ENCODE measurements around the gene WBP1. TPM values are rescaled to one million over a fixed set of nuclear protein-coding genes. Genes with fewer than 3 reads are reported as not detected.

The WBP1 gene
- total RNA-seq, 2 donors from 2014 or later, result 28.2 to 40.5 TPM

Other genes starting within 250 kb of the WBP1 start
- 1 to 10 TPM; 3.9 to 5.3 TPM for gene SLC4A5, start 115.0 kb upstream of the WBP1 start, total RNA-seq
- 100 to 1,000 TPM; 165 to 167 TPM for gene DCTN1, start 78.1 kb upstream of the WBP1 start, total RNA-seq
- gene C2orf81, start 36.8 kb upstream of the WBP1 start, total RNA-seq, result 1 to 10 TPM; 2.3 to 2.7 TPM
- 1 to 10 TPM; 7.9 to 9.4 TPM for gene WDR54, start 36.7 kb upstream of the WBP1 start, total RNA-seq
- 10 to 100 TPM; 10.6 to 16.8 TPM for gene RTKN, start 16.5 kb upstream of the WBP1 start, total RNA-seq
- gene INO80B, start 3.4 kb upstream of the WBP1 start, total RNA-seq, result 10 to 100 TPM; 20.5 TPM
- gene MOGS, start 6.9 kb downstream of the WBP1 start, total RNA-seq, result 10 to 100 TPM; 25.1 to 30.2 TPM
- 10 to 100 TPM; 47.1 to 53.2 TPM for gene MRPL53, start 14.2 kb downstream of the WBP1 start, total RNA-seq
- gene CCDC142, start 24.6 kb downstream of the WBP1 start, total RNA-seq, result 10 to 100 TPM in 1 of 2 donors, 1 to 10 TPM in 1; 9.9 to 11.2 TPM
- 10 to 100 TPM; 13.2 to 15.0 TPM for gene TTC31, start 24.6 kb downstream of the WBP1 start, total RNA-seq
- gene LBX2, start 41.2 kb downstream of the WBP1 start, total RNA-seq, result 1 to 10 TPM in 1 of 2 donors, not detected in 1; 1.5 TPM
- 10 to 100 TPM; 21.6 to 23.6 TPM for gene PCGF1, start 49.3 kb downstream of the WBP1 start, total RNA-seq
- not detected for gene TLX2, start 56.0 kb downstream of the WBP1 start, total RNA-seq
- gene DQX1, start 67.8 kb downstream of the WBP1 start, total RNA-seq, result not detected
- 10 to 100 TPM; 64.4 to 67.0 TPM for gene AUP1, start 71.3 kb downstream of the WBP1 start, total RNA-seq
- gene HTRA2, start 71.5 kb downstream of the WBP1 start, total RNA-seq, result 10 to 100 TPM; 22.4 to 30.4 TPM
- 10 to 100 TPM in 1 of 2 donors, 1 to 10 TPM in 1; 6.1 to 11.8 TPM for gene LOXL3, start 95.5 kb downstream of the WBP1 start, total RNA-seq
- 10 to 100 TPM; 11.0 to 12.2 TPM for gene DOK1, start 96.3 kb downstream of the WBP1 start, total RNA-seq
- gene M1AP, start 189.9 kb downstream of the WBP1 start, total RNA-seq, result under 1 TPM in 1 of 2 donors, not detected in 1; 0.19 TPM
- gene SEMA4F, start 195.8 kb downstream of the WBP1 start, total RNA-seq, result 1 to 10 TPM; 3.2 to 3.9 TPM